BLaER1 (cell line): ENCODE data around the gene APOL3.
A peak's percentile ranks its signal among the peaks of the same experiment; 100 is the strongest.

Source experiments
- H3K27ac ChIP-seq: shearing (Covaris generic); formaldehyde crosslinking; 2 replicates; pipeline ENCODE4 v1.8.1; 2022
- H3K27me3 ChIP-seq: shearing (Covaris generic); formaldehyde crosslinking; 2 replicates; pipeline ENCODE4 v1.8.1; 2022
- H3K36me3 ChIP-seq: shearing (Covaris generic); formaldehyde crosslinking; 2 replicates; pipeline ENCODE4 v1.8.1; 2022
- H3K4me1 ChIP-seq: shearing (Covaris generic); formaldehyde crosslinking; 2 replicates; pipeline ENCODE4 v1.8.1; 2022
- H3K4me2 ChIP-seq: shearing (Covaris generic); formaldehyde crosslinking; 2 replicates; pipeline ENCODE4 v1.8.1; 2022
- H3K4me3 ChIP-seq: shearing (Covaris generic); formaldehyde crosslinking; 2 replicates; pipeline ENCODE4 v1.8.1; 2022
- H3K9ac ChIP-seq: shearing (Covaris generic); formaldehyde crosslinking; 2 replicates; pipeline ENCODE4 v1.8.1; 2022
- H3K9me3 ChIP-seq: shearing (Covaris generic); formaldehyde crosslinking; 2 replicates; pipeline ENCODE4 v1.8.1; 2022
- H4K20me1 ChIP-seq: shearing (Covaris generic); formaldehyde crosslinking; 2 replicates; pipeline ENCODE4 v1.8.1; 2022
- Cebpa-rat ChIP-seq: shearing (Covaris generic); IDR thresholded peaks from 2 replicates; pipeline ENCODE4 v1.8.1; 2022

APOL3 gene

GRCh38 chr22:36152088-36152487 lies 8.5 kb downstream of the APOL3 start:
- Histone ChIP-seq H3K9me3 (peaks cover 11% of the 10 kb centered on the region; the same call in 1 of the 2 replicates), H4K20me1 (peaks cover 15% of the 10 kb centered on the region; the same call in 1 of the 2 replicates), H3K4me1 (peaks cover 42% of the 10 kb centered on the region), H3K36me3 (peaks cover 65% of the 10 kb centered on the region), H3K27me3 (no peaks in the 10 kb centered on the region), H3K4me3 (no peak overlapping the region), H3K27ac (no peak overlapping the region), H3K4me2 (no peak overlapping the region), H3K9ac (no peak overlapping the region)
- no peak for TF ChIP-seq Cebpa-rat

DNA sequence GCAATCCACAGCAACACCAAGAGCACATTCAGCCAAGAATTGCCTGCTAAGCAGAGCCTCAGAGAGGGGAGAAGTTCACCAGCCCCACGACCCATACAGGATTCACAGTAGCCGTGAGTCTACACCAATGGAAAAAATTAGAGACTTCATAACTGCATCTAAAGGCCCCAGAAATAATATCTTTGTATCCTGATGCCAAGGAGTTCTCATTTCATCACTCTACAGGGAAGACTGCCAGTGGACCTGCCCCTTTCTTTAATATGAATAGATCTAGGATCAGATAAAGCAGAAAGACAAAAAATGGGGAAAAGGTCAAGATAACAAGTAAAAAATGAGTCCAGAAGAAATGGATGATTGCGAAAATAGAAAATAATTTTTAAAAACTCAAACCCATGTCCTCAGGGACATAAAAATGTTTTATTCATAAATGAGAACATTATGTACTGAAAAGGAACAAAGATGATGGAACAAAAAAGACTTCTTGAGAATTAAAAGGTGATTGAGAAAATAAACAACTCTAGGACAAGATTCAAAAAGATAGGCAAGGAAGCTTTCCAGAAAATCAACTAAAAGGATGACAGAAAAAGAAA lies 9.5 kb downstream of the APOL3 start:
- H3K9me3 ChIP-seq: peaks cover 11% of the 10 kb centered on the region; the same call in 1 of the 2 replicates
- peaks cover 65% of the 10 kb centered on the region for H3K36me3 ChIP-seq
- no peak overlapping the region for H3K4me2 ChIP-seq
- H3K4me3 ChIP-seq: no peak overlapping the region
- H3K4me1 ChIP-seq: peaks cover 40% of the 10 kb centered on the region
- H4K20me1 ChIP-seq: peaks cover 15% of the 10 kb centered on the region; the same call in 1 of the 2 replicates
- TF ChIP-seq Cebpa-rat: no peak
- H3K27me3 ChIP-seq: no peaks in the 10 kb centered on the region
- no peak overlapping the region for H3K9ac ChIP-seq
- no peak overlapping the region for H3K27ac ChIP-seq

DNA sequence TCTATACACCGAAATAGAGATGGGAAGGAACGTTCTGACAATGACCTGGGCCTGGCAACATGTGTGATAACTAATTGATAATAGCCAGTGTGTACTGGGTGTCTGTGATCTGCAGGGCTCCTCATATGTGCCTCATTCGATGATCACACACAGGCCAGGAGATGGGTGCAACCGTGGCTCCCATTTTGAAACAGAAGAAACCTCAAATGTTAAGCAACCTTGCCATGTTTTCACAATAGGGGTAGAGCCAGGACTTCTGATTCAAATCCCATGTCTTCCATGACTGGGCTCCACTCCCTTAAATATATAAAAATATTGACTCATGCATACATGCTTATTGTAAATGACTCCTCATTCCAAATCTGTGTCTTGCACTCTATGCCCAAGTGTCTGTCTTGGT lies 11.1 kb downstream of the APOL3 start:
- H4K20me1 ChIP-seq: peaks cover 15% of the 10 kb centered on the region; the same call in 1 of the 2 replicates
- H3K9ac ChIP-seq: no peak overlapping the region
- peaks cover 57% of the 10 kb centered on the region for H3K36me3 ChIP-seq
- no peak for TF ChIP-seq Cebpa-rat
- peaks cover 23% of the 10 kb centered on the region for H3K4me1 ChIP-seq
- no peak overlapping the region for H3K4me2 ChIP-seq
- no peaks in the 10 kb centered on the region for H3K27me3 ChIP-seq
- no peak overlapping the region for H3K4me3 ChIP-seq
- H3K27ac ChIP-seq: no peak overlapping the region
- peaks cover 11% of the 10 kb centered on the region; the same call in 1 of the 2 replicates for H3K9me3 ChIP-seq

DNA sequence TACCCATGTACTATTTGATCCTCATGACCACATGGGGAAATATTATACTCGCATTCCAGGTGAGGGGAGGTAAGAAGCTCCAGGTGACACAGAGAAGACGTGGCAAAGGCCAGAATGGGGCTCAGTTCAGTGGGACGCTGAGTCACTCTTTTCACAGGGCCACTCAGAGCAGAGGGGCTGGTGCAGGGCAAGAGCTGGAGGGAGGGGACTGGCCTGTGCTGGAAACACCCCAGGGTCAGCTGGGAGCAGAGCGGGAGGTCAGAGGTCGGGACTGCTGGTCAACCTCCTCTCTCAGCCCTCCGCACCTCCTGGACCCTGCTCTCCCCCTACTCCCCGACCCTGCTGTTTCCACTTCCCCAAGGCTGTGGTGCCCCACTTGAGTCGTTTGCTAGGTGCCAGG lies 12.1 kb downstream of the APOL3 start:
- H3K27me3 ChIP-seq: no peaks in the 10 kb centered on the region
- peaks cover 11% of the 10 kb centered on the region; the same call in 1 of the 2 replicates for H3K9me3 ChIP-seq
- H3K4me3 ChIP-seq: no peak overlapping the region
- H3K36me3 ChIP-seq: peaks cover 61% of the 10 kb centered on the region
- H3K4me1 ChIP-seq: peaks cover 21% of the 10 kb centered on the region
- no peak for TF ChIP-seq Cebpa-rat
- H3K4me2 ChIP-seq: peak overlapping the region; percentile 59
- 0 out of 2 replicates have a peak overlapping the region, but pooled peaks have one; percentile 35 for H3K9ac ChIP-seq
- H3K27ac ChIP-seq: no peak overlapping the region
- H4K20me1 ChIP-seq: peaks cover 15% of the 10 kb centered on the region; the same call in 1 of the 2 replicates

GRCh38 chr22:36147196-36147791 lies 13.3 kb downstream of the APOL3 start:
- TF ChIP-seq Cebpa-rat: no peak
- H3K9ac ChIP-seq: peak overlapping the region; percentile 35
- peak overlapping the region; percentile 35 for H3K27ac ChIP-seq
- peaks cover 5% of the 10 kb centered on the region; the same call in 1 of the 2 replicates for H3K9me3 ChIP-seq
- H3K36me3 ChIP-seq: peaks cover 65% of the 10 kb centered on the region
- H4K20me1 ChIP-seq: peaks cover 15% of the 10 kb centered on the region; the same call in 1 of the 2 replicates
- no peaks in the 10 kb centered on the region for H3K27me3 ChIP-seq
- H3K4me2 ChIP-seq: peak overlapping the region; percentile 59
- peaks cover 21% of the 10 kb centered on the region for H3K4me1 ChIP-seq
- no peak overlapping the region for H3K4me3 ChIP-seq

DNA sequence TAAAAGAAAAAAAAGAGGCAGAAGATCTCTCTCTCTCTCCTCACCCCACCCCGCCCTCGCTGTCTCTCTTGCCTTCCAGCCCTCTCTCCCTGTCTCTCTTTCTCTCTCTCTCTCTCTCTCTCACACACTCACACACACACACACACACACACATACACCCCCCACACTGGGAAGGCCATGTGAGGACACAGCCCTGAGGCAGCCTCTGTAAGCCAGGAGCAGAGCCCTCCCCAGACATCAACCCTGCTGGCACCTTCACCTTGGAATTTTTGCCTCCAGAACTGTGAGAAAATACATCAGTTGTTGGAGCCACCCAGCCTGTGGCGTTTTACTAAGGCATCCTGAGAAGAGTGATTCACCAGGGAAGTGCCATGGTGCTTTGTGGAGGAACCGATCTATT lies 14.7 kb downstream of the APOL3 start:
- no peak for TF ChIP-seq Cebpa-rat
- H3K36me3 ChIP-seq: peaks cover 69% of the 10 kb centered on the region
- no peaks in the 10 kb centered on the region for H3K27me3 ChIP-seq
- no peak overlapping the region for H3K9ac ChIP-seq
- H4K20me1 ChIP-seq: peaks cover 16% of the 10 kb centered on the region; the same call in 1 of the 2 replicates
- peaks cover 21% of the 10 kb centered on the region for H3K4me1 ChIP-seq
- no peak overlapping the region for H3K4me2 ChIP-seq
- no peak overlapping the region for H3K4me3 ChIP-seq
- no peaks in the 10 kb centered on the region for H3K9me3 ChIP-seq
- no peak overlapping the region for H3K27ac ChIP-seq

DNA sequence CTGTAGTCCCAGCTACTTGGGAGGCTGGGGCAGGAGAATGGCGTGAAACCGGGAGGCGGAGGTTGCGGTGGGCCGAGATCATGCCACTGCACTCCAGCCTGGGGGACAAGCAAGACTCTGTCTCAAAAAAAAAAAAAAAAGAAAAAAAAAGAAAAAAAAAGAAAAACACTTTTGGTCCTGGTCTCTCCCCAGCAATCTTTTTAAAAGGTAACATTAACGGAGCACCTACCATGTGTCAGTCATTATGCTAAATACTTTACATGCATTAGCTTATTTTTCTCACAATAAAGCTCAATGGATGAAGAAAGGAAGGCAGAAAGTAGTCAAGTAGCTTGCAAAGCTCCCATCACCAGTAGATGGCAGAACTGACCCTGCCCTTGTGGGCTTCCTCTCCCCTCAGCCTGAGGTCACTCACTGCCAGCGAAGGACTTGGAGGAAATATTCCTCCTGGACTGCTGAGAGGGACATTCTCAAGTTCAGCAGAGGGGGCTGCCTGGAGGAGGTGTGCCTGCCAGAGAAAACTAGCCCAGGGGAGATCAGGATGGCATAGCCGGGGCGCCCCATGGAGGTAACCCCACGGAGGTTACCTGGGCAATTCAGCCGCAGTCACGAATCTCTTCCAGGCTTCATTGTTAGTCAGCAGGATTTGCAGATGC lies 15.5 kb downstream of the APOL3 start:
- Histone ChIP-seq H3K4me1 (peaks cover 21% of the 10 kb centered on the region), H3K27ac (no peak overlapping the region), H4K20me1 (peaks cover 11% of the 10 kb centered on the region; the same call in 1 of the 2 replicates), H3K9ac (no peak overlapping the region), H3K36me3 (peaks cover 69% of the 10 kb centered on the region), H3K4me2 (no peak overlapping the region), H3K27me3 (no peaks in the 10 kb centered on the region), H3K4me3 (no peak overlapping the region), H3K9me3 (no peaks in the 10 kb centered on the region)
- no peak for TF ChIP-seq Cebpa-rat

- no peak overlapping the region for H3K9ac ChIP-seq
- H3K4me1 ChIP-seq: peaks cover 21% of the 10 kb centered on the region
- no peaks in the 10 kb centered on the region for H3K27me3 ChIP-seq
- peaks cover 62% of the 10 kb centered on the region for H3K36me3 ChIP-seq
- no peak overlapping the region for H3K4me3 ChIP-seq
- H4K20me1 ChIP-seq: peaks cover 11% of the 10 kb centered on the region; the same call in 1 of the 2 replicates
- H3K9me3 ChIP-seq: no peaks in the 10 kb centered on the region
- no peak overlapping the region for H3K27ac ChIP-seq
- TF ChIP-seq Cebpa-rat: no peak
- H3K4me2 ChIP-seq: no peak overlapping the region
Observed at GRCh38 chr22:36143956-36144355, 16.6 kb downstream of the APOL3 start.

DNA sequence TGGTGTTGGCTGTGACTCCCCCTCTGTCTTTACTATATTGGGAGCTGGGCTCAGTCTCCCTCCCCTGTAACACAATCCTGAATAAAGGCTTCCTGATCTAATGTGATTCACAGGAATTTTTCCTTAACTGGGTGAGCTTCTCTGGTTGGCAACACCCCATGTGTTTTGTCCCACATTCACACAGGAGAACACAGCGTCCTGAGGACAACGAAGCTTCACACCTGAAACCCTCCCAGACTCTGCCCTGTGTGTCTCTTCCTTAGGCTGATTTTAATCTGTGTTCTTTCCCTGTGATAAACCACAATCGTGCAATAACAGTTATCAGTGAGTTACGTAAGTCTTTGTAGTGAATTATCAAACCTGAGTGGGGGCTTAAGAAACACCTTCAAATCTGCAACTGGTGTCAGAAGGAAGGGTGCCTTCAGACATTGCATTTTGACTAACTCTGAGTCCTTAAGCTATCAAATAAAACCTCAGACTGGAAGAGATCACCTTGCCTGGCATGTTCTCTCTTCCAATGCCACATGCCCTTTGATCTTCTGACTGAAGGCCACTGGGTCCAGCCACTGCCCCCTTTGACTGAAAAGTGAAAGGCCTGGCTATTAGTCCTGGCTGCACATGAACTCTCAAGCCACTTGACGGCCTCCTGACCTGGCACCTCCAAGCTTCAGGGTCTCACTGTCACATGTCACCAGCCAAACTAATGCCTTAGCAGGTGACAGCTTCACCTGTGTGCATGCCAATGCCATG lies 17.3 kb downstream of the APOL3 start:
- peaks cover 16% of the 10 kb centered on the region for H3K4me1 ChIP-seq
- H3K27ac ChIP-seq: no peak overlapping the region
- H3K36me3 ChIP-seq: peaks cover 55% of the 10 kb centered on the region
- no peak overlapping the region for H3K4me2 ChIP-seq
- TF ChIP-seq Cebpa-rat: no peak
- H3K27me3 ChIP-seq: no peaks in the 10 kb centered on the region
- peaks cover 8% of the 10 kb centered on the region; the same call in 1 of the 2 replicates for H4K20me1 ChIP-seq
- no peak overlapping the region for H3K4me3 ChIP-seq
- H3K9me3 ChIP-seq: no peaks in the 10 kb centered on the region
- H3K9ac ChIP-seq: no peak overlapping the region
